ENCODE data around the gene PDCD1LG2. TPM values are rescaled to one million over a fixed set of nuclear protein-coding genes. Genes with fewer than 3 reads are reported as not detected.
"Not testable (repeated sequence)": the region's sequence is repeated elsewhere in the genome, so short reads cannot be mapped to it uniquely, and the experiment has no call there.

PDCD1LG2 gene
- 8.8 and 18.4 TPM in 2 replicates for total RNA-seq (2014; rRNA removed; shearing (Covaris generic))

- no peaks in the 10 kb centered on the region for H3K9me3 ChIP-seq (replicated peaks)
- no peaks in the 10 kb centered on the region for H3K36me3 ChIP-seq
- peak; percentile 55 to 67 for DNase-seq (ENCODE audit: low read depth in 1 of 2, low spot score in 2 of 2)
- peaks cover 58% of the 10 kb centered on the region for H3K4me1 ChIP-seq (replicated peaks)
- no peaks in the 10 kb centered on the region for H3K27me3 ChIP-seq (replicated peaks)
- peak within 1 kb of the TSS; percentile 99 for H3K27ac ChIP-seq
- H3K4me3 ChIP-seq: peak within 1 kb of the TSS; percentile 35
These were observed at the start of gene PDCD1LG2 for GRCh38 chr9:5510360-5510931. Gene PDCD1LG2 (plus strand): TSS chr9:5510531. CDS start chr9:5522547, 12,016 bp downstream.

- not testable (repeated sequence) for DNase-seq (ENCODE audit: low read depth in 1 of 2, low spot score in 2 of 2); H3K27ac ChIP-seq; H3K9me3 ChIP-seq (replicated peaks); H3K4me1 ChIP-seq (replicated peaks); H3K27me3 ChIP-seq (replicated peaks); H3K36me3 ChIP-seq; H3K4me3 ChIP-seq
These were observed 45.5 kb upstream of the PDCD1LG2 start for GRCh38 chr9:5464831-5465330.

GRCh38 chr9:5466005-5466404 lies 44.3 kb upstream of the PDCD1LG2 start:
- Histone ChIP-seq H3K4me1 (replicated peaks) (no peaks in the 10 kb centered on the region), H3K27me3 (replicated peaks) (no peaks in the 10 kb centered on the region), H3K36me3 (peaks cover 4% of the 10 kb centered on the region; the same call in 1 of the 2 replicates), H3K9me3 (replicated peaks) (no peaks in the 10 kb centered on the region), H3K4me3 (no peak overlapping the region), H3K27ac (no peak overlapping the region)
- DNase-seq (ENCODE audit: low read depth in 1 of 2, low spot score in 2 of 2): no peak

- Histone ChIP-seq H3K36me3 (peaks cover 4% of the 10 kb centered on the region; the same call in 1 of the 2 replicates), H3K4me1 (replicated peaks) (no peaks in the 10 kb centered on the region), H3K4me3 (no peak overlapping the region), H3K27ac (no peak overlapping the region), H3K27me3 (replicated peaks) (no peaks in the 10 kb centered on the region), H3K9me3 (replicated peaks) (no peaks in the 10 kb centered on the region)
- no peak for DNase-seq (ENCODE audit: low read depth in 1 of 2, low spot score in 2 of 2)
These were observed 43.6 kb upstream of the PDCD1LG2 start for GRCh38 chr9:5466766-5467165.

- H3K27me3 ChIP-seq (replicated peaks): no peaks in the 10 kb centered on the region
These were observed 41.5 kb upstream of the PDCD1LG2 start for GRCh38 chr9:5468850-5469249.

GRCh38 chr9:5470122-5470521 lies 40.2 kb upstream of the PDCD1LG2 start:
- no peak for DNase-seq (ENCODE audit: low read depth in 1 of 2, low spot score in 2 of 2)

More at GRCh38 chr9:5468850-5469249, 41.5 kb upstream of the PDCD1LG2 start:
- no peak for DNase-seq (ENCODE audit: low read depth in 1 of 2, low spot score in 2 of 2)
- H3K4me1 ChIP-seq (replicated peaks): no peaks in the 10 kb centered on the region
- no peaks in the 10 kb centered on the region; the same call in 1 of the 2 replicates for H3K36me3 ChIP-seq
- H3K4me3 ChIP-seq: no peak overlapping the region
- no peak overlapping the region for H3K27ac ChIP-seq
- H3K9me3 ChIP-seq (replicated peaks): no peaks in the 10 kb centered on the region

GRCh38 chr9:5470816-5471215 lies 39.5 kb upstream of the PDCD1LG2 start:
- Histone ChIP-seq H3K4me3 (no peak overlapping the region), H3K27ac (no peak overlapping the region), H3K36me3 (no peaks in the 10 kb centered on the region; the same call in 1 of the 2 replicates), H3K9me3 (replicated peaks) (no peaks in the 10 kb centered on the region), H3K4me1 (replicated peaks) (no peaks in the 10 kb centered on the region), H3K27me3 (replicated peaks) (no peaks in the 10 kb centered on the region)
- DNase-seq (ENCODE audit: low read depth in 1 of 2, low spot score in 2 of 2): no peak

More at GRCh38 chr9:5470122-5470521, 40.2 kb upstream of the PDCD1LG2 start:
- H3K36me3 ChIP-seq: no peaks in the 10 kb centered on the region; the same call in 1 of the 2 replicates
- H3K4me1 ChIP-seq (replicated peaks): no peaks in the 10 kb centered on the region
- no peaks in the 10 kb centered on the region for H3K27me3 ChIP-seq (replicated peaks)
- H3K27ac ChIP-seq: no peak overlapping the region
- no peak overlapping the region for H3K4me3 ChIP-seq
- H3K9me3 ChIP-seq (replicated peaks): no peaks in the 10 kb centered on the region

GRCh38 chr9:5475611-5476010 lies 34.7 kb upstream of the PDCD1LG2 start:
- not testable (repeated sequence) for DNase-seq (ENCODE audit: low read depth in 1 of 2, low spot score in 2 of 2)

GRCh38 chr9:5478206-5478605 lies 32.1 kb upstream of the PDCD1LG2 start:
- Histone ChIP-seq H3K9me3 (replicated peaks) (no peaks in the 10 kb centered on the region), H3K4me1 (replicated peaks) (0 out of 2 replicates have a peak, but pooled peaks cover 3% of the 10 kb centered on the region), H3K27ac (no peak overlapping the region), H3K27me3 (replicated peaks) (no peaks in the 10 kb centered on the region), H3K36me3 (no peaks in the 10 kb centered on the region), H3K4me3 (no peak overlapping the region)
- DNase-seq (ENCODE audit: low read depth in 1 of 2, low spot score in 2 of 2): no peak

More at GRCh38 chr9:5475611-5476010, 34.7 kb upstream of the PDCD1LG2 start:
- H3K4me1 ChIP-seq (replicated peaks); H3K27ac ChIP-seq; H3K9me3 ChIP-seq (replicated peaks); H3K4me3 ChIP-seq; H3K36me3 ChIP-seq; H3K27me3 ChIP-seq (replicated peaks): not testable (repeated sequence)

- DNase-seq (ENCODE audit: low read depth in 1 of 2, low spot score in 2 of 2): no peak
- no peak overlapping the region for H3K4me3 ChIP-seq
- H3K27ac ChIP-seq: no peak overlapping the region
- 0 out of 2 replicates have a peak, but pooled peaks cover 3% of the 10 kb centered on the region for H3K4me1 ChIP-seq (replicated peaks)
- no peaks in the 10 kb centered on the region for H3K36me3 ChIP-seq
- H3K27me3 ChIP-seq (replicated peaks): no peaks in the 10 kb centered on the region
- H3K9me3 ChIP-seq (replicated peaks): no peaks in the 10 kb centered on the region
These were observed 30.2 kb upstream of the PDCD1LG2 start for GRCh38 chr9:5479994-5480694.

GRCh38 chr9:5480919-5481318 lies 29.4 kb upstream of the PDCD1LG2 start:
- no peaks in the 10 kb centered on the region for H3K36me3 ChIP-seq
- H3K9me3 ChIP-seq (replicated peaks): no peaks in the 10 kb centered on the region
- 0 out of 2 replicates have a peak, but pooled peaks cover 3% of the 10 kb centered on the region for H3K4me1 ChIP-seq (replicated peaks)
- no peak for DNase-seq (ENCODE audit: low read depth in 1 of 2, low spot score in 2 of 2)
- no peak overlapping the region for H3K27ac ChIP-seq
- no peaks in the 10 kb centered on the region for H3K27me3 ChIP-seq (replicated peaks)
- H3K4me3 ChIP-seq: no peak overlapping the region

- no peak for DNase-seq (ENCODE audit: low read depth in 1 of 2, low spot score in 2 of 2)
- H3K9me3 ChIP-seq (replicated peaks): no peaks in the 10 kb centered on the region
- H3K4me1 ChIP-seq (replicated peaks): 0 out of 2 replicates have a peak, but pooled peaks cover 3% of the 10 kb centered on the region
- no peaks in the 10 kb centered on the region for H3K36me3 ChIP-seq
- no peak overlapping the region for H3K27ac ChIP-seq
- no peaks in the 10 kb centered on the region for H3K27me3 ChIP-seq (replicated peaks)
- H3K4me3 ChIP-seq: no peak overlapping the region
These were observed 28.9 kb upstream of the PDCD1LG2 start for GRCh38 chr9:5481322-5482040.

GRCh38 chr9:5482194-5482593 lies 28.1 kb upstream of the PDCD1LG2 start:
- no peaks in the 10 kb centered on the region for H3K27me3 ChIP-seq (replicated peaks)
- 0 out of 2 replicates have a peak, but pooled peaks cover 3% of the 10 kb centered on the region for H3K4me1 ChIP-seq (replicated peaks)
- no peak overlapping the region for H3K27ac ChIP-seq
- no peaks in the 10 kb centered on the region for H3K36me3 ChIP-seq
- H3K9me3 ChIP-seq (replicated peaks): no peaks in the 10 kb centered on the region
- H3K4me3 ChIP-seq: no peak overlapping the region
- DNase-seq (ENCODE audit: low read depth in 1 of 2, low spot score in 2 of 2): no peak

Data from SJSA1 (cell line).